Panc1 (cell line): Measurements from ENCODE around the gene OR8B4. TPM values are rescaled to one million over a fixed set of nuclear protein-coding genes. Genes with fewer than 3 reads are reported as not detected.

Experiments
- ATAC-seq: fragments of 200-7000 bp; cut with Tn5 transposase; 2 replicates; pipeline ENCODE4 v1.9.1; 2020; ENCODE audit warnings: mild to moderate bottlenecking, moderate library complexity
- BruUV-seq: library from RNA; stranded (reverse); fragments of 400-500 nt; replicated peaks from 2 replicates; lab custom pipeline; 2021; lab: Mats Ljungman, UMichigan
- CTCF ChIA-PET: fragments of 300-600 bp; sonication (Branson Sonifier 250); formaldehyde crosslinking; loops from one replicate; lab custom pipeline; 2022; ENCODE audit warnings: antibody characterized with exemption; lab: Charles Lee
- POLR2A ChIA-PET: fragments of 300-600 bp; sonication (Branson Sonifier 250); formaldehyde crosslinking; loops from one replicate; lab custom pipeline; 2022; ENCODE audit warnings: antibody characterized with exemption; lab: Charles Lee
- DNase-seq: peaks from one replicate; pipeline ENCODE4 v3.0.0-alpha.2; 2010; ENCODE audit warnings: low read depth, low spot score
- H3K27ac ChIP-seq: 2 replicates; pipeline ENCODE4 v1.5.1; 2011; ENCODE audit warnings: mild to moderate bottlenecking, low read length, inconsistent platforms
- H3K27me3 ChIP-seq: fragments of 200-500 bp; sonication (Bioruptor generic); 2 replicates; pipeline ENCODE4 v1.6.0; 2014; ENCODE audit warnings: low read length, inconsistent platforms; ENCODE audit not compliant: control insufficient read depth, insufficient read depth
- H3K36me3 ChIP-seq: fragments of 200-500 bp; sonication (Bioruptor generic); 2 replicates; pipeline ENCODE4 v1.5.1; 2014; ENCODE audit warnings: inconsistent platforms, mild to moderate bottlenecking, low read length, moderate library complexity; ENCODE audit not compliant: control insufficient read depth, insufficient read depth
- H3K4me1 ChIP-seq: 2 replicates; pipeline ENCODE4 v1.5.1; 2011; ENCODE audit warnings: inconsistent platforms, mild to moderate bottlenecking, low read length, moderate library complexity; ENCODE audit not compliant: control insufficient read depth, insufficient read depth
- H3K4me3 ChIP-seq, 2 experiments: 2 replicates each; pipeline ENCODE4 v1.5.1; 2011 to 2012; ENCODE audit warnings: low read depth in 2 of 2, low read length in 2 of 2, mild to moderate bottlenecking in 2 of 2, inconsistent platforms in 1 of 2, moderate library complexity in 1 of 2
- H3K9me3 ChIP-seq: fragments of 200-500 bp; sonication (Bioruptor generic); 2 replicates; pipeline ENCODE4 v1.5.1; 2014; ENCODE audit warnings: low read depth, mild to moderate bottlenecking, inconsistent platforms, low read length, moderate library complexity; ENCODE audit not compliant: control insufficient read depth, insufficient read depth
- POLR2AphosphoS5 ChIP-seq: IDR thresholded peaks from 2 replicates; pipeline ENCODE4 v1.6.1; 2012; ENCODE audit warnings: mild to moderate bottlenecking, low read depth, low read length, moderate library complexity
- SIN3A ChIP-seq: IDR thresholded peaks from 2 replicates; pipeline ENCODE4 v1.6.1; 2012; ENCODE audit warnings: low read depth, mild to moderate bottlenecking, low read length, moderate library complexity, borderline replicate concordance; ENCODE audit not compliant: insufficient read depth
- TCF7L2 ChIP-seq: IDR thresholded peaks from 2 replicates; pipeline ENCODE4 v1.6.1; 2011; ENCODE audit warnings: mild to moderate bottlenecking, low read depth, low read length, inconsistent platforms
- in situ Hi-C: cut with HindIII; loops from 2 replicates; pipeline ENCODE4 v1.10.0; 2016; ENCODE audit warnings: low sequenced_read_pairs, low pct_unique_long_range_greater_than_20kb
- intact Hi-C: fragments of 100-400 bp; cut with micrococcal nuclease; formaldehyde crosslinking; loops from one replicate; pipeline ENCODE4 v1.10.0; 2022; ENCODE audit not compliant: unreplicated experiment
- total RNA-seq: library from RNA; stranded (reverse); gene quantifications from one replicate; pipeline ENCODE4 v1.2.1, GENCODE V29; 2021; ENCODE audit not compliant: unreplicated experiment
- TF ChIP-seq, protein P1 (sequence below), 2 experiments: IDR thresholded peaks; 2 replicates each; pipeline ENCODE4 v1.6.1; 2011 to 2012; ENCODE audit warnings: low read depth in 2 of 2, control low read depth in 1 of 2, low read length in 1 of 2, mild to moderate bottlenecking in 1 of 2, moderate library complexity in 1 of 2; ENCODE audit not compliant: insufficient read depth in 1 of 2
- TF ChIP-seq, protein P2 (sequence below): fragments of 450-650 bp; IDR thresholded peaks from 2 replicates; pipeline ENCODE4 v1.5.1; 2017; ENCODE audit warnings: mild to moderate bottlenecking

Gene OR8B4
- total RNA-seq, 1 experiment from 2014 or later = not detected

DNA sequence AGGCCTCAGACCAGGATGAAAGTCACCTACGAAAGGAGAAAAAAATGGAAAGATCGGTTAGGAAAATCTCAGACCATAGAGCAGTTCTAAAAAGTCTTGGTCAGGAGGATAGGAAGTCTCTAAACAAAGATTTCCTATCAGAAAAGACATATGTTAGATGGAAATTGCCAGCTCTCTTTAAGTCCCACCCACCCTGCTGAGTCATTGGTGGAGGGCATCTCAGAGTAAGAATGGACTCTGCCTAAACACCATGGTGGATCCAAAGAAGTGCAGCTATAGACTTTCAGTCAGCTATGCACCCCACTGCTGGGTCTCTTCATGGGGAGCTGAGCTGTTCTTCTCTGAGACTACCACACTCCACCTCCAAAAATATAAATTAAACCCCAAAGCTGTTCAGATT is 44.1 kb downstream of the OR8B4 start:
- BruUV-seq = no TSS peak
- TF ChIP-seq POLR2AphosphoS5 = no peak
- TF ChIP-seq TCF7L2 = no peak
- no peak for TF ChIP-seq SIN3A
- TF ChIP-seq, protein P1, sequence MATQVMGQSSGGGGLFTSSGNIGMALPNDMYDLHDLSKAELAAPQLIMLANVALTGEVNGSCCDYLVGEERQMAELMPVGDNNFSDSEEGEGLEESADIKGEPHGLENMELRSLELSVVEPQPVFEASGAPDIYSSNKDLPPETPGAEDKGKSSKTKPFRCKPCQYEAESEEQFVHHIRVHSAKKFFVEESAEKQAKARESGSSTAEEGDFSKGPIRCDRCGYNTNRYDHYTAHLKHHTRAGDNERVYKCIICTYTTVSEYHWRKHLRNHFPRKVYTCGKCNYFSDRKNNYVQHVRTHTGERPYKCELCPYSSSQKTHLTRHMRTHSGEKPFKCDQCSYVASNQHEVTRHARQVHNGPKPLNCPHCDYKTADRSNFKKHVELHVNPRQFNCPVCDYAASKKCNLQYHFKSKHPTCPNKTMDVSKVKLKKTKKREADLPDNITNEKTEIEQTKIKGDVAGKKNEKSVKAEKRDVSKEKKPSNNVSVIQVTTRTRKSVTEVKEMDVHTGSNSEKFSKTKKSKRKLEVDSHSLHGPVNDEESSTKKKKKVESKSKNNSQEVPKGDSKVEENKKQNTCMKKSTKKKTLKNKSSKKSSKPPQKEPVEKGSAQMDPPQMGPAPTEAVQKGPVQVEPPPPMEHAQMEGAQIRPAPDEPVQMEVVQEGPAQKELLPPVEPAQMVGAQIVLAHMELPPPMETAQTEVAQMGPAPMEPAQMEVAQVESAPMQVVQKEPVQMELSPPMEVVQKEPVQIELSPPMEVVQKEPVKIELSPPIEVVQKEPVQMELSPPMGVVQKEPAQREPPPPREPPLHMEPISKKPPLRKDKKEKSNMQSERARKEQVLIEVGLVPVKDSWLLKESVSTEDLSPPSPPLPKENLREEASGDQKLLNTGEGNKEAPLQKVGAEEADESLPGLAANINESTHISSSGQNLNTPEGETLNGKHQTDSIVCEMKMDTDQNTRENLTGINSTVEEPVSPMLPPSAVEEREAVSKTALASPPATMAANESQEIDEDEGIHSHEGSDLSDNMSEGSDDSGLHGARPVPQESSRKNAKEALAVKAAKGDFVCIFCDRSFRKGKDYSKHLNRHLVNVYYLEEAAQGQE (IDR thresholded peaks at IDR 0.05; ENCODE audit: insufficient read depth in 1 of 2, low read depth in 2 of 2, low read length in 1 of 2) = no peak
- TF ChIP-seq, protein P2, sequence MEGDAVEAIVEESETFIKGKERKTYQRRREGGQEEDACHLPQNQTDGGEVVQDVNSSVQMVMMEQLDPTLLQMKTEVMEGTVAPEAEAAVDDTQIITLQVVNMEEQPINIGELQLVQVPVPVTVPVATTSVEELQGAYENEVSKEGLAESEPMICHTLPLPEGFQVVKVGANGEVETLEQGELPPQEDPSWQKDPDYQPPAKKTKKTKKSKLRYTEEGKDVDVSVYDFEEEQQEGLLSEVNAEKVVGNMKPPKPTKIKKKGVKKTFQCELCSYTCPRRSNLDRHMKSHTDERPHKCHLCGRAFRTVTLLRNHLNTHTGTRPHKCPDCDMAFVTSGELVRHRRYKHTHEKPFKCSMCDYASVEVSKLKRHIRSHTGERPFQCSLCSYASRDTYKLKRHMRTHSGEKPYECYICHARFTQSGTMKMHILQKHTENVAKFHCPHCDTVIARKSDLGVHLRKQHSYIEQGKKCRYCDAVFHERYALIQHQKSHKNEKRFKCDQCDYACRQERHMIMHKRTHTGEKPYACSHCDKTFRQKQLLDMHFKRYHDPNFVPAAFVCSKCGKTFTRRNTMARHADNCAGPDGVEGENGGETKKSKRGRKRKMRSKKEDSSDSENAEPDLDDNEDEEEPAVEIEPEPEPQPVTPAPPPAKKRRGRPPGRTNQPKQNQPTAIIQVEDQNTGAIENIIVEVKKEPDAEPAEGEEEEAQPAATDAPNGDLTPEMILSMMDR = no peak
- in situ Hi-C loops (no loop called here), intact Hi-C loops (no loop called here)
- CTCF ChIA-PET = no interaction called here
- Histone ChIP-seq H3K27me3 (no peaks in the 10 kb centered on the region), H3K4me3 (no peak overlapping the region), H3K4me1 (no peaks in the 10 kb centered on the region), H3K9me3 (no peaks in the 10 kb centered on the region), H3K36me3 (no peaks in the 10 kb centered on the region), H3K27ac (no peak overlapping the region)
- POLR2A ChIA-PET = no interaction called here
- DNase-seq = no peak
- ATAC-seq = no peak

DNA sequence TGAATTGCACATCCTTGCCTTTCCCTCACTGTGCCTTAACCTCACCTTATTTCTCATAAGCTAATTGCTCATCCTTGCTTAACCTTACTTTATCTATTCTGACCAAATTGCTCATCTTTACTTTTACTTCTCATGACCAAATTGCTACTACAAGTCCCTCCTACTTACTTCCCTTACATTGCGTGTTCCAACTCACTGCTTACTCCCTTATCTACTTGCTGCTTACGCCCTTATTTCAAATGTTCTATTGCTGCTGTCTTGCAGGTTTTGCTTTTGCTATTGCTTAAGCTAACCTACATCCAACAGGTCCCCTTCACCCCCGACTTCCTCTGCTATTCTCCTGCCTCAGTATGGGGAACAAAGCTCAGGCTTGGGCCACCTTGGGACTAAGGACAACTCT is 48.4 kb downstream of the OR8B4 start:
- H3K27me3 ChIP-seq = peaks cover 2% of the 10 kb centered on the region; the same call in 1 of the 2 replicates
- H3K4me3 ChIP-seq = no peak overlapping the region
- H3K9me3 ChIP-seq = no peaks in the 10 kb centered on the region
- TF ChIP-seq POLR2AphosphoS5 (no peak), SIN3A (no peak), TCF7L2 (no peak)
- TF ChIP-seq, protein P2 = no peak
- TF ChIP-seq, protein P1 (IDR thresholded peaks at IDR 0.05; ENCODE audit: insufficient read depth in 1 of 2, low read depth in 2 of 2, low read length in 1 of 2) = no peak
- ChIA-PET POLR2A (no interaction called here), CTCF (no interaction called here)
- no TSS peak for BruUV-seq
- intact Hi-C loops = no loop called here
- no peak overlapping the region for H3K27ac ChIP-seq
- no peaks in the 10 kb centered on the region for H3K36me3 ChIP-seq
- H3K4me1 ChIP-seq = no peaks in the 10 kb centered on the region
- DNase-seq = no peak
- in situ Hi-C loops = no loop called here
- no peak for ATAC-seq

Other genes starting within 250 kb of the OR8B4 start
- gene OR10D3, start 241.5 kb downstream of the OR8B4 start, total RNA-seq = not detected
- not detected for gene OR8G1, start 183.8 kb downstream of the OR8B4 start, total RNA-seq
- not detected for gene OR8G5, start 168.5 kb downstream of the OR8B4 start, total RNA-seq
- gene OR8D1, start 110.9 kb downstream of the OR8B4 start, total RNA-seq = not detected
- not detected for gene OR8D2, start 104.7 kb downstream of the OR8B4 start, total RNA-seq
- not detected for gene OR8B2, start 40.4 kb downstream of the OR8B4 start, total RNA-seq
- not detected for gene OR8B3, start 25.8 kb downstream of the OR8B4 start, total RNA-seq
- not detected for gene OR8B8, start 20.8 kb upstream of the OR8B4 start, total RNA-seq
- gene OR8B12, start 118.8 kb upstream of the OR8B4 start, total RNA-seq = not detected
- not detected for gene OR8A1, start 145.1 kb upstream of the OR8B4 start, total RNA-seq
- gene PANX3, start 186.6 kb upstream of the OR8B4 start, total RNA-seq = not detected
- gene TBRG1, start 198.0 kb upstream of the OR8B4 start, total RNA-seq = 35.0 TPM
- gene SIAE, start 248.9 kb upstream of the OR8B4 start, total RNA-seq = 14.9 TPM
- 10.1 TPM for gene SPA17, start 249.0 kb upstream of the OR8B4 start, total RNA-seq